GM23338 (cell line): ENCODE results near the gene SCG3. TPM values are rescaled to one million over a fixed set of nuclear protein-coding genes. Genes with fewer than 3 reads are reported as not detected.
A peak's percentile ranks its signal among the peaks of the same experiment; 100 is the strongest.

Experiments used
- ATAC-seq: fragments of 200-7000 bp; cut with Tn5 transposase; 3 replicates; pipeline ENCODE4 v1.9.1; 2020
- DNase-seq: peaks from one replicate; pipeline ENCODE4 v3.0.0-alpha.2; 2015; ENCODE audit warnings: low spot score
- H2AFZ ChIP-seq: fragments of 200-600 bp; sonication (generic); 2 replicates; pipeline ENCODE4 v1.8.0; 2016; ENCODE audit warnings: antibody characterized with exemption, mild to moderate bottlenecking, moderate library complexity
- H3F3A ChIP-seq: fragments of 200-600 bp; sonication (generic); replicated peaks from 2 replicates; pipeline ENCODE4 v1.8.0; 2017; ENCODE audit warnings: antibody characterized with exemption, mixed run types, low read depth
- H3K27ac ChIP-seq: fragments of 200-600 bp; sonication (generic); 2 replicates; pipeline ENCODE4 v1.6.1; 2016; ENCODE audit warnings: low read depth
- H3K27me3 ChIP-seq: fragments of 200-600 bp; sonication (generic); 2 replicates; pipeline ENCODE4 v1.8.0; 2016; ENCODE audit warnings: mild to moderate bottlenecking, mixed run types, moderate library complexity; ENCODE audit not compliant: insufficient read depth
- H3K36me3 ChIP-seq: fragments of 200-600 bp; sonication (generic); 2 replicates; pipeline ENCODE4 v1.8.0; 2016; ENCODE audit warnings: mild to moderate bottlenecking; ENCODE audit not compliant: insufficient read depth
- H3K4me1 ChIP-seq: fragments of 200-600 bp; sonication (generic); 2 replicates; pipeline ENCODE4 v1.8.0; 2016; ENCODE audit warnings: mild to moderate bottlenecking, moderate library complexity; ENCODE audit not compliant: insufficient read depth
- H3K4me2 ChIP-seq: fragments of 200-600 bp; sonication (generic); 2 replicates; pipeline ENCODE4 v1.7.1; 2017; ENCODE audit warnings: mixed run types
- H3K4me3 ChIP-seq: fragments of 200-600 bp; sonication (generic); 2 replicates; pipeline ENCODE4 v1.6.1; 2016; ENCODE audit warnings: mixed run types
- H3K79me2 ChIP-seq: fragments of 200-600 bp; sonication (generic); replicated peaks from 2 replicates; pipeline ENCODE4 v1.8.0; 2017; ENCODE audit warnings: mild to moderate bottlenecking; ENCODE audit not compliant: insufficient read depth
- H3K9me2 ChIP-seq: fragments of 200-600 bp; sonication (generic); 2 replicates; pipeline ENCODE4 v1.8.0; 2017; ENCODE audit not compliant: insufficient read depth
- H4K20me1 ChIP-seq: fragments of 200-600 bp; sonication (generic); replicated peaks from 2 replicates; pipeline ENCODE4 v1.8.0; 2017; ENCODE audit warnings: mild to moderate bottlenecking; ENCODE audit not compliant: insufficient read depth
- H3K27ac Mint-ChIP-seq: 2 replicates; pipeline ENCODE4 v1.8.0; 2020; ENCODE audit warnings: inconsistent platforms, mild to moderate bottlenecking, moderate library complexity, mixed read lengths
- H3K27me3 Mint-ChIP-seq: 3 replicates; pipeline ENCODE4 v1.8.0; 2022; ENCODE audit warnings: low read depth, mild to moderate bottlenecking, moderate library complexity, mixed read lengths, inconsistent platforms; ENCODE audit not compliant: insufficient read depth, poor library complexity
- H3K36me3 Mint-ChIP-seq: 3 replicates; pipeline ENCODE4 v1.8.0; 2021; ENCODE audit warnings: low read depth, mild to moderate bottlenecking, inconsistent platforms, moderate library complexity, mixed read lengths
- H3K4me1 Mint-ChIP-seq: 3 replicates; pipeline ENCODE4 v1.8.0; 2020; ENCODE audit warnings: mild to moderate bottlenecking, inconsistent platforms, mixed read lengths
- H3K4me3 Mint-ChIP-seq: 3 replicates; pipeline ENCODE4 v1.8.0; 2021; ENCODE audit warnings: moderate library complexity, mild to moderate bottlenecking, inconsistent platforms, mixed read lengths
- H3K9me3 Mint-ChIP-seq: 3 replicates; pipeline ENCODE4 v1.8.0; 2020; ENCODE audit warnings: moderate library complexity, mild to moderate bottlenecking, inconsistent platforms, mixed read lengths
- CTCF ChIP-seq, 2 experiments: fragments of 200-600 bp in 1 of 2; sonication (generic) in 1 of 2; conservative IDR thresholded peaks; 2 replicates each; pipeline versions ENCODE4 v1.5.1 to v1.6.1; 2016 to 2017; ENCODE audit warnings: antibody characterized with exemption in 2 of 2, low read depth in 2 of 2, mild to moderate bottlenecking in 2 of 2, moderate library complexity in 1 of 2
- NANOG ChIP-seq: IDR thresholded peaks from 2 replicates; pipeline ENCODE4 v1.6.1; 2016; ENCODE audit warnings: antibody characterized with exemption, borderline replicate concordance
- POLR2AphosphoS5 ChIP-seq: IDR thresholded peaks from 2 replicates; pipeline ENCODE4 v1.6.1; 2016; ENCODE audit warnings: antibody characterized with exemption, low read depth
- polyA plus RNA-seq: library from polyadenylated mRNA; unstranded; fragments of >200 nt; fragmentation: Nextera tagmentation; extraction: Ambion mirVana; gene quantifications from 2 replicates; pipeline ENCODE4 v1.2.1, GENCODE V29; 2016
- total RNA-seq: library from RNA; depleted of rRNA; stranded (reverse); fragments of >200 nt; shearing (Covaris generic); gene quantifications from 2 replicates; pipeline ENCODE4 v1.2.3, GENCODE V29; 2014
- TF ChIP-seq, protein P1 (sequence below): IDR thresholded peaks from one replicate; pipeline ENCODE4 v1.6.1; 2018; ENCODE audit warnings: antibody characterized with exemption; ENCODE audit not compliant: unreplicated experiment
- TF ChIP-seq, protein P2 (sequence below): IDR thresholded peaks from 2 replicates; pipeline ENCODE4 v1.6.1; 2016; ENCODE audit warnings: antibody characterized with exemption

Gene SCG3
- total and polyA plus RNA-seq, 2 experiments from 2014 or later: 44.2 to 99.5 TPM

GRCh38 chr15:51759557-51760070 is 78.3 kb downstream of the SCG3 start:
- no peak overlapping the region for H3K4me3 ChIP-seq
- TF ChIP-seq, protein P1, sequence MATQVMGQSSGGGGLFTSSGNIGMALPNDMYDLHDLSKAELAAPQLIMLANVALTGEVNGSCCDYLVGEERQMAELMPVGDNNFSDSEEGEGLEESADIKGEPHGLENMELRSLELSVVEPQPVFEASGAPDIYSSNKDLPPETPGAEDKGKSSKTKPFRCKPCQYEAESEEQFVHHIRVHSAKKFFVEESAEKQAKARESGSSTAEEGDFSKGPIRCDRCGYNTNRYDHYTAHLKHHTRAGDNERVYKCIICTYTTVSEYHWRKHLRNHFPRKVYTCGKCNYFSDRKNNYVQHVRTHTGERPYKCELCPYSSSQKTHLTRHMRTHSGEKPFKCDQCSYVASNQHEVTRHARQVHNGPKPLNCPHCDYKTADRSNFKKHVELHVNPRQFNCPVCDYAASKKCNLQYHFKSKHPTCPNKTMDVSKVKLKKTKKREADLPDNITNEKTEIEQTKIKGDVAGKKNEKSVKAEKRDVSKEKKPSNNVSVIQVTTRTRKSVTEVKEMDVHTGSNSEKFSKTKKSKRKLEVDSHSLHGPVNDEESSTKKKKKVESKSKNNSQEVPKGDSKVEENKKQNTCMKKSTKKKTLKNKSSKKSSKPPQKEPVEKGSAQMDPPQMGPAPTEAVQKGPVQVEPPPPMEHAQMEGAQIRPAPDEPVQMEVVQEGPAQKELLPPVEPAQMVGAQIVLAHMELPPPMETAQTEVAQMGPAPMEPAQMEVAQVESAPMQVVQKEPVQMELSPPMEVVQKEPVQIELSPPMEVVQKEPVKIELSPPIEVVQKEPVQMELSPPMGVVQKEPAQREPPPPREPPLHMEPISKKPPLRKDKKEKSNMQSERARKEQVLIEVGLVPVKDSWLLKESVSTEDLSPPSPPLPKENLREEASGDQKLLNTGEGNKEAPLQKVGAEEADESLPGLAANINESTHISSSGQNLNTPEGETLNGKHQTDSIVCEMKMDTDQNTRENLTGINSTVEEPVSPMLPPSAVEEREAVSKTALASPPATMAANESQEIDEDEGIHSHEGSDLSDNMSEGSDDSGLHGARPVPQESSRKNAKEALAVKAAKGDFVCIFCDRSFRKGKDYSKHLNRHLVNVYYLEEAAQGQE: no peak
- TF ChIP-seq POLR2AphosphoS5 (no peak), CTCF (conservative IDR thresholded peaks at IDR 0.05; ENCODE audit: low read depth in 2 of 2) (peak; percentile 68 to 77), NANOG (no peak)
- TF ChIP-seq, protein P2, sequence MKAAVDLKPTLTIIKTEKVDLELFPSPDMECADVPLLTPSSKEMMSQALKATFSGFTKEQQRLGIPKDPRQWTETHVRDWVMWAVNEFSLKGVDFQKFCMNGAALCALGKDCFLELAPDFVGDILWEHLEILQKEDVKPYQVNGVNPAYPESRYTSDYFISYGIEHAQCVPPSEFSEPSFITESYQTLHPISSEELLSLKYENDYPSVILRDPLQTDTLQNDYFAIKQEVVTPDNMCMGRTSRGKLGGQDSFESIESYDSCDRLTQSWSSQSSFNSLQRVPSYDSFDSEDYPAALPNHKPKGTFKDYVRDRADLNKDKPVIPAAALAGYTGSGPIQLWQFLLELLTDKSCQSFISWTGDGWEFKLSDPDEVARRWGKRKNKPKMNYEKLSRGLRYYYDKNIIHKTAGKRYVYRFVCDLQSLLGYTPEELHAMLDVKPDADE: no peak
- H3K27me3 ChIP-seq: no peaks in the 10 kb centered on the region
- no peaks in the 10 kb centered on the region for H3K36me3 ChIP-seq
- Mint-ChIP-seq H3K9me3 (no peaks in the 10 kb centered on the region; the same call in 2 of the 3 replicates), H3K4me1 (peaks cover 3% of the 10 kb centered on the region; the same call in 2 of the 3 replicates), H3K27me3 (peaks cover 5% of the 10 kb centered on the region), H3K27ac (no peak overlapping the region), H3K36me3 (no peaks in the 10 kb centered on the region; the same call in 2 of the 3 replicates), H3K4me3 (no peak overlapping the region)
- H4K20me1 ChIP-seq: peaks cover 5% of the 10 kb centered on the region; the same call in 1 of the 2 replicates
- H3F3A ChIP-seq: no peaks in the 10 kb centered on the region
- peak; percentile 95 for ATAC-seq
- no peak overlapping the region for H2AFZ ChIP-seq
- no peaks in the 10 kb centered on the region for H3K4me1 ChIP-seq
- H3K79me2 ChIP-seq: no peaks in the 10 kb centered on the region
- no peak overlapping the region for H3K4me2 ChIP-seq
- H3K9me2 ChIP-seq: no peaks in the 10 kb centered on the region
- H3K27ac ChIP-seq: no peak overlapping the region
- DNase-seq: peak; percentile 74

- H3K27me3 Mint-ChIP-seq: peaks cover 5% of the 10 kb centered on the region
- H3K27me3 ChIP-seq: no peaks in the 10 kb centered on the region
- no peaks in the 10 kb centered on the region for H3F3A ChIP-seq
- no peaks in the 10 kb centered on the region for H3K36me3 ChIP-seq
- H3K27ac Mint-ChIP-seq: no peak overlapping the region
- no peaks in the 10 kb centered on the region for H3K9me2 ChIP-seq
- H4K20me1 ChIP-seq: peaks cover 5% of the 10 kb centered on the region; the same call in 1 of the 2 replicates
- H3K36me3 Mint-ChIP-seq: no peaks in the 10 kb centered on the region; the same call in 2 of the 3 replicates
- H3K4me3 Mint-ChIP-seq: no peak overlapping the region
- H3K27ac ChIP-seq: no peak overlapping the region
- H3K4me1 ChIP-seq: no peaks in the 10 kb centered on the region
- H3K4me2 ChIP-seq: no peak overlapping the region
- TF ChIP-seq, protein P1: no peak
- no peaks in the 10 kb centered on the region; the same call in 2 of the 3 replicates for H3K9me3 Mint-ChIP-seq
- peaks cover 6% of the 10 kb centered on the region; the same call in 2 of the 3 replicates for H3K4me1 Mint-ChIP-seq
- H3K79me2 ChIP-seq: no peaks in the 10 kb centered on the region
- H3K4me3 ChIP-seq: no peak overlapping the region
- no peak for DNase-seq
- ATAC-seq: no peak
- no peak overlapping the region for H2AFZ ChIP-seq
Measured at GRCh38 chr15:51760805-51761204, 79.5 kb downstream of the SCG3 start.
